Measurements from ENCODE around the gene CKAP2L.

CKAP2L gene

DNA sequence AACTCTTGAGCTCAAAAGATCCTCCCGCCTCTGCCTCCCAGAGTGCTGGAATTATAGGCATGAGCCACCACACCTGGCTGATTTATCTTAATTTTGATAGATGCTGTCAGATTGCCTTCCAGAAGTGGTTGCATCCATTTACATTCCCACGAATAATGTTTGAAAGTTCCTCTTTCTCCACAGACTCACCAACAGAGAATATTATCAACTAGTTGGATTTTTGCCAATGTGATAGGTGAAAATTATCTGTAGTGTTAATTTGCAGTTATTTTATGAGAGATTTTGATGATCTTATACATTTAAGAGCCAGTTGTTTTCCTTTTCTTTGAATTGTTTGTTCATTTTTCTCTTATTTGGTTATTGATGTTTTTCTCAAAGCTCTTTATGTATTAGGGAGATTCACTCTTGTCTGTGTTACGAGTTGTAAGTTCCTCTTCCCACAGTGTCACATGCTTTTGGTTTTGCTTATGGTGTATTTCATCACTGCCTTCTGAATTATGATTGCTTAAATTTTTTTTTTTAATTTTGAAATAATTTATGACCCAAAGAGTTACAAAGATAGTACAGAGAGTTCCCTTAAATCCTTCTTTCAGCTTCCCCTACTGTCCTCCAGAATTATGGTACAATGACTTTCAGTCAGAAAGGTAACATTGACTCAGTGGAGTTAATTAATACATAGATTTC, 64.3 kb downstream of the CKAP2L start (continued):
- no peak for TF ChIP-seq ARNTL (CRISPR knock-in tag; IDR thresholded peaks at IDR 0.05; ENCODE audit: borderline replicate concordance, low read depth)

DNA sequence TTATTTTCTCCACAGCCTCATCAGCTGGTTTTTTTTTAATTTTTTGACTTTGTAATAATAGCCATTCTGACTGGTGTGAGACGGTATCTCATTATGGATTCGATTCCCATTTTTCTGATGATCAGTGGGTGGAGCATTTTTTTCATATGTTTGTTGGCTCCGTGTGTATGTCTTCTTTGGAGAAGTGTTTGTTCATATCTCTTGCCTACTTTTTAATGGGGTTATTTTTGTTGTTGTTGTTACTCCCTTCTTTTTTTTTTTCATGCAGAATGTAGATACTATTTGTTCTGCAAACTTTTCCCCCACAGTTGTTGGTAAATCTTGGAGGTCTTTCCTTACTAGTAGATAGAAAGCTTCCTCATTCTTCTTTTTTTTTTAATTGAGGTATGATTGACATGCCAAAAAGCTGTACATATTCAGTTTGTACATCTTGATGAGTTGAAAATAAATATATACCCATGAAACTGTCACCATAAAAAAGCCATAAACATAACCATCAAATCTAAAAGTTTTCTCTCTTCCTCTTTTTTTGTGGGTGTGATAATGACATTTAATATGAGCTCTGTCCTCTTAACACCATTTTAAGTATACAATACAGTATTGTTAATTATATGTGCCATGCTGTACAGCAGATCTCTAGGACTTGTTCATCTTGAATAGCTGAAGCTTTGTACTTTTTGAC, 65.4 kb downstream of the CKAP2L start:
- no peak for ATAC-seq
- TF ChIP-seq TSHZ2 (CRISPR knock-in tag; IDR thresholded peaks at IDR 0.05): no peak
- no peak for TF ChIP-seq TOX (CRISPR knock-in tag; IDR thresholded peaks at IDR 0.05; ENCODE audit: borderline replicate concordance)
- TF ChIP-seq, protein P1, sequence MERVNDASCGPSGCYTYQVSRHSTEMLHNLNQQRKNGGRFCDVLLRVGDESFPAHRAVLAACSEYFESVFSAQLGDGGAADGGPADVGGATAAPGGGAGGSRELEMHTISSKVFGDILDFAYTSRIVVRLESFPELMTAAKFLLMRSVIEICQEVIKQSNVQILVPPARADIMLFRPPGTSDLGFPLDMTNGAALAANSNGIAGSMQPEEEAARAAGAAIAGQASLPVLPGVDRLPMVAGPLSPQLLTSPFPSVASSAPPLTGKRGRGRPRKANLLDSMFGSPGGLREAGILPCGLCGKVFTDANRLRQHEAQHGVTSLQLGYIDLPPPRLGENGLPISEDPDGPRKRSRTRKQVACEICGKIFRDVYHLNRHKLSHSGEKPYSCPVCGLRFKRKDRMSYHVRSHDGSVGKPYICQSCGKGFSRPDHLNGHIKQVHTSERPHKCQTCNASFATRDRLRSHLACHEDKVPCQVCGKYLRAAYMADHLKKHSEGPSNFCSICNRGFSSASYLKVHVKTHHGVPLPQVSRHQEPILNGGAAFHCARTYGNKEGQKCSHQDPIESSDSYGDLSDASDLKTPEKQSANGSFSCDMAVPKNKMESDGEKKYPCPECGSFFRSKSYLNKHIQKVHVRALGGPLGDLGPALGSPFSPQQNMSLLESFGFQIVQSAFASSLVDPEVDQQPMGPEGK (CRISPR knock-in tag; IDR thresholded peaks at IDR 0.05; ENCODE audit: borderline replicate concordance): no peak
- no peak for TF ChIP-seq GLIS3 (CRISPR knock-in tag; IDR thresholded peaks at IDR 0.05)
- TF ChIP-seq ZNF565 (CRISPR knock-in tag; conservative IDR thresholded peaks at IDR 0.05; ENCODE audit: low read depth): no peak
- no peak for TF ChIP-seq TCF4 (CRISPR knock-in tag; IDR thresholded peaks at IDR 0.05; ENCODE audit: borderline replicate concordance)
- TF ChIP-seq ARNTL (CRISPR knock-in tag; IDR thresholded peaks at IDR 0.05; ENCODE audit: borderline replicate concordance, low read depth): no peak
- no peak for TF ChIP-seq ZNF70 (CRISPR knock-in tag; IDR thresholded peaks at IDR 0.05)
- no peak for TF ChIP-seq ESRRG (CRISPR knock-in tag; IDR thresholded peaks at IDR 0.05)

DNA sequence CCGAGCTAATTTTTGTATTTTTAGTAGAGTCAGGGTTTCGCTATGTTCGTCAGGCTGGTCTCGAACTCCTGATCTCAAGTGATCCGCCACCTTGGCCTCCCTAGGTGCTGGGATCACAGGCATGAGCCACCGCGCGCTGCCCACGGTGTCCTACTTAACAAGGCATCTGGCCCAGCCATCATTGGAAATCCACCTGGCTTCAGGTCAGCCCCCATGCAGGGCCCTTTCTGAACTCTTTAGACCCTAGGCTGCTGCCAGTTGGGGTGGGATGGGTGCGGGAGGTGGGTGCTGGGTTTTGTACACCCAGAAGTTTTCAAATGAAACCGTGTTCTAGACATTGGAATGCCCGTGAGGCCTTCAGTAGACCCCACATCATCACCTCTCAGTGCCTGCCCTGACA, 70.2 kb downstream of the CKAP2L start:
- ATAC-seq: no peak
- no peak for TF ChIP-seq ZFP3 (CRISPR knock-in tag; IDR thresholded peaks at IDR 0.05)
- TF ChIP-seq SNAI2 (CRISPR knock-in tag; IDR thresholded peaks at IDR 0.05): no peak
- TF ChIP-seq CSRNP3 (CRISPR knock-in tag; IDR thresholded peaks at IDR 0.05): no peak
- TF ChIP-seq RARB (CRISPR knock-in tag; IDR thresholded peaks at IDR 0.05): no peak
- no peak for TF ChIP-seq ZFP30 (CRISPR knock-in tag; IDR thresholded peaks at IDR 0.05)
- TF ChIP-seq OSR1 (CRISPR knock-in tag; IDR thresholded peaks at IDR 0.05): no peak
- TF ChIP-seq ZC3H10 (CRISPR knock-in tag; IDR thresholded peaks at IDR 0.05): no peak
- TF ChIP-seq ZNF8 (CRISPR knock-in tag; IDR thresholded peaks at IDR 0.05): no peak
- TF ChIP-seq BACH2 (CRISPR knock-in tag; IDR thresholded peaks at IDR 0.05; ENCODE audit: borderline replicate concordance): no peak
- TF ChIP-seq TSHZ2 (CRISPR knock-in tag; IDR thresholded peaks at IDR 0.05): no peak

GRCh38 chr2:112693596-112693995, 70.8 kb downstream of the CKAP2L start:
- ATAC-seq: no peak
- TF ChIP-seq ZFP30 (CRISPR knock-in tag; IDR thresholded peaks at IDR 0.05) (no peak), ZNF565 (CRISPR knock-in tag; conservative IDR thresholded peaks at IDR 0.05; ENCODE audit: low read depth) (no peak), TSHZ2 (CRISPR knock-in tag; IDR thresholded peaks at IDR 0.05) (no peak), ZFP3 (CRISPR knock-in tag; IDR thresholded peaks at IDR 0.05) (no peak)
- TF ChIP-seq, protein P1 (CRISPR knock-in tag; IDR thresholded peaks at IDR 0.05; ENCODE audit: borderline replicate concordance): no peak
